ENCODE measurements around the gene NDC1. TPM values are rescaled to one million over a fixed set of nuclear protein-coding genes. Genes with fewer than 3 reads are reported as not detected.

The NDC1 gene
- total RNA-seq, 1 donor from 2014 or later: 9.3 TPM

GRCh38 chr1:53851571-53852285 lies 13.6 kb upstream of the NDC1 start:
- H3K4me3 ChIP-seq: no peak overlapping the region
- TF ChIP-seq, protein P1, sequence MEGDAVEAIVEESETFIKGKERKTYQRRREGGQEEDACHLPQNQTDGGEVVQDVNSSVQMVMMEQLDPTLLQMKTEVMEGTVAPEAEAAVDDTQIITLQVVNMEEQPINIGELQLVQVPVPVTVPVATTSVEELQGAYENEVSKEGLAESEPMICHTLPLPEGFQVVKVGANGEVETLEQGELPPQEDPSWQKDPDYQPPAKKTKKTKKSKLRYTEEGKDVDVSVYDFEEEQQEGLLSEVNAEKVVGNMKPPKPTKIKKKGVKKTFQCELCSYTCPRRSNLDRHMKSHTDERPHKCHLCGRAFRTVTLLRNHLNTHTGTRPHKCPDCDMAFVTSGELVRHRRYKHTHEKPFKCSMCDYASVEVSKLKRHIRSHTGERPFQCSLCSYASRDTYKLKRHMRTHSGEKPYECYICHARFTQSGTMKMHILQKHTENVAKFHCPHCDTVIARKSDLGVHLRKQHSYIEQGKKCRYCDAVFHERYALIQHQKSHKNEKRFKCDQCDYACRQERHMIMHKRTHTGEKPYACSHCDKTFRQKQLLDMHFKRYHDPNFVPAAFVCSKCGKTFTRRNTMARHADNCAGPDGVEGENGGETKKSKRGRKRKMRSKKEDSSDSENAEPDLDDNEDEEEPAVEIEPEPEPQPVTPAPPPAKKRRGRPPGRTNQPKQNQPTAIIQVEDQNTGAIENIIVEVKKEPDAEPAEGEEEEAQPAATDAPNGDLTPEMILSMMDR (IDR thresholded peaks at IDR 0.05): no peak
- peaks cover 43 to 55% of the 10 kb centered on the region in 2 donors for H3K36me3 ChIP-seq
- no peak overlapping the region for H3K27ac ChIP-seq
- intact Hi-C loops (cut with DNase I): no loop called here
- DNase-seq (ENCODE audit: low spot score in 2 of 2): no peak
- H3K9me3 ChIP-seq: no peaks in the 10 kb centered on the region
- H3K27me3 ChIP-seq: no peaks in the 10 kb centered on the region
- H3K4me1 ChIP-seq: no peaks in the 10 kb centered on the region

- peaks cover 31 to 39% of the 10 kb centered on the region in 2 donors for H3K36me3 ChIP-seq
- H3K4me1 ChIP-seq: no peaks in the 10 kb centered on the region
- intact Hi-C loops (cut with DNase I): no loop called here
- no peak overlapping the region for H3K27ac ChIP-seq
- TF ChIP-seq, protein P1 (IDR thresholded peaks at IDR 0.05): no peak
- no peaks in the 10 kb centered on the region for H3K27me3 ChIP-seq
- H3K4me3 ChIP-seq: no peak overlapping the region
- H3K9me3 ChIP-seq: no peaks in the 10 kb centered on the region
- no peak for DNase-seq (ENCODE audit: low spot score in 2 of 2)
Measured at GRCh38 chr1:53850082-53850673, 12.1 kb upstream of the NDC1 start.

DNA sequence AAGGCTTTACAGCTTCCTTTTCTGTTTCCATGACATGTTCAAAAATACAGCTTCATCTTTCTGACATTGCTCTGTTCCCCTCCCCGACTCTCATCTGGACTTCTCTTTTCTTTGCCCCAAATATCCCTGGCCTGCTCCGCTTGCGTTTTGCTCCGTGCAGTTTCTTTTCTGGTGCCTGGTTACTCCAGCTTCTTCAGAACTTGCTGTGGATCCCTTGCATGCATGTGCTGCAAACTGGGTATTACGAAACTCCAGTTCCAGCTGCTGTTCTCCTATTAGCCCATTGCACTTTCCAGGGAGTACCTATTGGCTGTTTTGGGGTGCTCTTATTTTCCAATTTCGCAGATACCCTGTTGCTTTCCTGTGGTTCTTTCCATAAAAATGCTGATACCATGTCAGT lies 9.9 kb upstream of the NDC1 start:
- TF ChIP-seq, protein P1 (IDR thresholded peaks at IDR 0.05): no peak
- intact Hi-C loops (cut with DNase I): no loop called here
- H3K4me1 ChIP-seq: no peaks in the 10 kb centered on the region
- no peak overlapping the region for H3K27ac ChIP-seq
- H3K27me3 ChIP-seq: no peaks in the 10 kb centered on the region
- no peak for DNase-seq (ENCODE audit: low spot score in 2 of 2)
- H3K4me3 ChIP-seq: no peak overlapping the region
- no peaks in the 10 kb centered on the region for H3K9me3 ChIP-seq
- peaks cover 11 to 17% of the 10 kb centered on the region in 2 donors for H3K36me3 ChIP-seq

- no peaks in the 10 kb centered on the region for H3K36me3 ChIP-seq
- no peaks in the 10 kb centered on the region for H3K9me3 ChIP-seq
- H3K27ac ChIP-seq: no peak overlapping the region
- TF ChIP-seq, protein P1 (IDR thresholded peaks at IDR 0.05): no peak
- H3K4me3 ChIP-seq: no peak overlapping the region
- intact Hi-C loops (cut with DNase I): no loop called here
- H3K4me1 ChIP-seq: peaks cover 0 to 4% of the 10 kb centered on the region in 2 donors
- no peak for DNase-seq (ENCODE audit: low spot score in 2 of 2)
- H3K27me3 ChIP-seq: no peaks in the 10 kb centered on the region
Measured at GRCh38 chr1:53842347-53842746, 4.3 kb upstream of the NDC1 start.

DNA sequence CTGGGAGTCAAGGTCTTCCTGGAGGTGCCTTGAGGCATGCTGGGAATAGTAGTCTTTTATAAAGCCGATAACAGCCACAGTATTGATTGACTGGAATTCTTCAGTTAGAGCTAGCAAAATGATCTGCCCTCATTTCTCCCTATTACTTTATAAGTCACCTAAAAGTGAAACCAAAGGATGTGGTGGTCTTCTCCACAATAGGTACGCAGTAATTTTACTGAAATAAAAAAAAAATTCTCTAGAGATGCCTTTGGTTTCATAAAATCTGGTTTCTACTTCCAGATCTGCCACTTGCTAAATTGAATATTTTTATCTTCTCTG lies 518 bp upstream of the NDC1 start:
- TF ChIP-seq, protein P1 (IDR thresholded peaks at IDR 0.05): no peak
- peak overlapping the region in 1 of 2 donors; percentile 97 for H3K27ac ChIP-seq

More for the DNA sequence above, 518 bp upstream of the NDC1 start:
- no peaks in the 10 kb centered on the region for H3K36me3 ChIP-seq
- H3K4me3 ChIP-seq: peak overlapping the region; percentile 53 to 83
- H3K9me3 ChIP-seq: no peaks in the 10 kb centered on the region
- H3K27me3 ChIP-seq: no peaks in the 10 kb centered on the region
- no peak for DNase-seq (ENCODE audit: low spot score in 2 of 2)
- peaks cover 0 to 9% of the 10 kb centered on the region in 2 donors for H3K4me1 ChIP-seq
- intact Hi-C loops (cut with DNase I): loop anchor here (1.0 to 5.0 kb wide), 4 partner anchors 49 to 926 kb away; partner anchors contain the start of genes LRRC42, PARS2, TCEANC2 and TMEM59

Measured in ascending aorta (tissue), 2 donors.